Superior temporal gyrus (tissue), 1 donor: ENCODE data around the gene ACYP2.
"Not testable (repeated sequence)": the region's sequence is repeated elsewhere in the genome, so short reads cannot be mapped to it uniquely, and the experiment has no call there.

Source experiments
- DNase-seq: peaks from one replicate; pipeline ENCODE4 v3.0.0-alpha.2; 2016; ENCODE audit errors: extremely low spot score

Gene ACYP2

GRCh38 chr2:54224997-54225396 is 109.6 kb downstream of the ACYP2 start:
- DNase-seq = no peak

GRCh38 chr2:54226260-54226659 is 110.8 kb downstream of the ACYP2 start:
- DNase-seq = peak; percentile 77

GRCh38 chr2:54227798-54228197 is 112.4 kb downstream of the ACYP2 start:
- no peak for DNase-seq

GRCh38 chr2:54228945-54229344 is 113.5 kb downstream of the ACYP2 start:
- DNase-seq = no peak

DNA sequence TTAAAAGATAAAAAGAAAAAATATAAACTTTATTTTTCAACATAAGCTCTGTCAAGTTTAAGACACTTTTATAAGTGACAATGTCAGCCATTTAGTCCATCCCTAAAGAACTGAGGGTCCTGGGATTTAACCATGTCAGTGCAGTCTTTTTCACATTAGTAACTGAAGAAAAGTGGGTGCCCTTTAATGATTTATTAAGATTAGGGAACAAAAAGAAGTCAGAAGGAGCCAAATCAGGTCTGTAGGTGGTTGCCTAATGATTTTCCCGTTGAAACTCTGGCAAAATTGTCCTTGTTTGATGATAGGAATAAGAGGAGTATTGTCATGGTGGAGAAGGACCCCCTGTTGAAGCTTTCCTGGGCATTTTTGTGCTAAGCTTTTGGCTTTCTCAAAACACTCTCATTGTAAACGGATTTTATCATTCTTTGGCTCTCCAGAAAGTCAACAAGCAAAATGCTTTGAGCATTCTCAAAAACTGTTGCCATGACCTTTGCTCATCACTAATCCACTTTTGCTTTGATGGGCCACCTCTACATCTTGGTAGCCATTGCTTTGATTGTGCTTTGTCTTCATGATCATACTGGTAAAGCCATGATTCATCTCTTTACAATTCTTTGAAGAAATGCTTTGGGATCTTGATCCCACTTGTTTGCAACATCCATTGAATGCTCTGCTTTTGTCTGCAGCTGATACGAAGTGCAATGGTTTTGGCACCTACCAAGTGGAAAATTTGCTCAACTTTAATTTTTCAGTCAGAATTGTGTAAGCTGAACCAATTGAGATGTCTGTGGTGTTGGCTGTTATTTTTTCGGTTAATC is 118.6 kb downstream of the ACYP2 start:
- no peak for DNase-seq

DNA sequence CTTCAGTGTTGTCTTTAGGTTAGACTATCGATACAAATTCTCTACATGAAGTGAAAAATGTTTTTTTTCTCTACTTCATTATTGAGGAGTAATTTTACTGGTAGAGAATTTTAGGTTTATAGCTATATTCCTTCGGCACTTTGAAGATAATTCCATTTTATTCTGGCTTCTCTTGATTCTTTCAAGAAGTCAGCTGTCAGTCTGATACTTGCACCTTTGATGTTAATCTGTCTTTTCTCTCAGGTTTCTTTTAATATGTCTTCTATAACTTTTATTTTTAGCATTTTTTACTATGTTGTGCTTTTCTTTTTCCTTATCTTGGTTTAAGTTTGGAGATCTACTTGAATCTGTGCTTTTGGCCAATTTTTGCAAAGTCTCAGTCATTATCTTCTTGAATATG is 122.0 kb downstream of the ACYP2 start:
- DNase-seq = no peak

DNA sequence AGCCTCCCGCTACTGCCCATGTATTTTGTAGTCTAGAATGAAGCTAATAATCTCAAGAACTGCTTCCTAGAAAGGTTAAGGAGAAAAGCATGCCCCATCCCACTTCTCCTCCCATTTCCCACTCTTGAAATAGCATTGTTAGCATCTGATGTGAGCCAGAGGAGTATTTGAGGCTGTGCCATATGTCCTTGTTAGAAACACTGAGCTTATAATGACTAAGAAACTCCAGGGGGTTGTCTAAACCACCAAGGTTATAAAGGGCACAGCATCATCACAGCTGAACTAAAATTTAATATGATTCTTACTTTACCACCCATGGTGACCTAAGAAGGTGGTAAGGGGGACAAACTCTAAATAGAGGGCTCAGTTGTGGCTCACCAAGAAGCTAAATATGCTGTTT is 124.0 kb downstream of the ACYP2 start:
- DNase-seq = no peak

DNA sequence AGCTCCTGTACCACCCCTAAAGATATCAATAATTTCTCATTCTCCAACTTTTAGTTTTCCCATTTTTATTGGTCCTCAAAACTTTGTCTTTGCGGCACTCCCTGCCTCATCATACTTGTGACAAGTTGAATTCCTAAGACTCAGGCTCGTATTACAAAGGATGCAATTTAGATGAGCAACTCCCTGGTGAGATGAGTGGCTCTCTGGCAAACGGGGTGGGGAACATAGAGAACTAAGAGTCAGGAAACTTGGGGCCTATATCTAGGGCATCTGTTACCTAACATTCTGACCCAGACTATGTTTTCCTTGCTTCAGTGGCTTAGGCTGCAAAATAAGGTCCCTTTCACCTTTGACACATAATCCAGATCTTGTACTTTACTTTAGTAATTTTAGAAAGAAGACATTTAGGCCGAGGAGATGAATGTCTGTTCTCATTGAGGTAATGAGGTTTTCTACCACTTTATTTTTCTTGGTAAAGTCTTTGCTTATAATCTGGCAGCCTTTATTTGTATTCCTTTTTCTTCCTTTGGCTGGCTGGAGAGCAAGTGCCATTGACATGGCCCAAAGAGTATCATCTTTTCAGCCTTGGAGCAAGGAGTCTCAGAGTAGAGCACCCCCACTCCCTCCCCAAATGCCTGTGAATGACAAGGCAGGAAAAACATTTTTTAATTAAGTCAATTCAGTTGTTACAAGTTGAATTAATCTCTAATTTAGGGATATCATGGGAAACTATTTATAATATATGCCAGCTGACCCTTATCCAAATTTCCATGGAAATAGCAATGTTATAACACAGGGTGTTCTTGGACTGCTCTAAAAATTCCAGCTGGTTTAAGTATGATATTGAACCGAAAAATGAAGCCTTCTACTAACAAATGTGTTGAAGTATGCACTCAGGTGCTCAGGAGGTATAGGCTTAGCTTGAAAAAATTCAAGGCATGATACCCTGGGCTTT is 125.4 kb downstream of the ACYP2 start:
- no peak for DNase-seq

GRCh38 chr2:54247115-54247514 is 131.7 kb downstream of the ACYP2 start:
- DNase-seq = no peak

DNA sequence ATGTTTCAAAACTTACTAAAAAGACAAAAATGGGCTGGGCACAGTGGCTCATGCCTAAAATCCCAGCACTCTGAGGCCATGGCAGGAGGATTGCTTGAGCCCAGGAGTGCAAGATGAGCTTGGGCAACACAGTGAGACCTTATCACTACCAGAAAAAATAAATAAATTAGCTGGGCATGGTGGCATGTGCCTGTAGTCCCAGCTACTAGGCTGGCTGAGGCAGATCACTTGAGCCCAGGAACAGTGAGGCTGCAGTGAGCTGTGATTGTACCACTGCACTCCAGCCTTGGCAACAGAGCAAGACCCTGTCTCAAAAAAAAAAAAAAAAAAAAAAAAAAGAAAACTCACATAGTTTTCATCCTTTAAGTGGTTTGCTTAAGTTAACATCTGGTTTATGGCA is 134.2 kb downstream of the ACYP2 start:
- no peak for DNase-seq

- no peak for DNase-seq
Observed at GRCh38 chr2:54254180-54254579, 138.8 kb downstream of the ACYP2 start.

DNA sequence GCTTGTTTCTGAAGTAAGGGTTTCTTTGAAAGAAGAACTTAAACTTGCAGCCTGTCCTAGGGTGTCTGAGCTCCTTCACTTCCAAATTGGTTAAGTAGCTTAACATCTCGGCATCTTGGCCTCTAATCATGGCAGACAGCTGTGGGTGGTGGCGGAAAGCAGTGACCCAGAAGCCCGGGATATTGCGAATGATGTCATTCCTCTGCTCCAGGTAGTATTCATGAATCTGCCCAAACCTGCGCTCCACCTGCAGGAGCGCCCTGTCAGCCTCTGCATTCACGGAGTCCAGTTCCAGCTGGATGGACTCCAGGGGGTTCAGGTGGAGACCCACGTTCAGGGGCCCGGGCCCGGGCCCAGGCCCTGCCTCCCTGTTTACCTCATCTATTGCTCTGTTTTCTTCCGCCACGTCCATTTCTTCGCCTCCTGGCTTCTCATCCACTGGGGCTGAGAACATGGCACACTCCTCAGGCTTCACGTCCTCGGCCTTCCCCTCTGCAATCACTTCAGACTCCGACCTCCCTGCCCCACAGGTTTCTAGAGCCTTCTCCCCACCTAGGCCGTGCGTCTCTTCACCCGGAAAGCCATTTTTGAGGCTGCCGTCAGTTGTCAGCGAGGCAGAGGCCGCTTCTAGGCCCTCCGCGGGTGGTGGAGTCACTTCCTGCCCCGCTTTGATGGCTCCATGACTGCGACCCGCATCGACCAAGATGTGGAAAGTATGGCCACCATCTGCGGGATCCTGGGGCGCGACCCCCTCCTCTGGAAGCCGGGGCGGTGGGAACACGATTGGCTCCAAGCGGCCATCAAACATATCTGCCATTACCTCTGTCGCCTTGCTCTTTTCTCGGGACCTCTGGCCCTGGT is 140.0 kb downstream of the ACYP2 start:
- DNase-seq = no peak

DNA sequence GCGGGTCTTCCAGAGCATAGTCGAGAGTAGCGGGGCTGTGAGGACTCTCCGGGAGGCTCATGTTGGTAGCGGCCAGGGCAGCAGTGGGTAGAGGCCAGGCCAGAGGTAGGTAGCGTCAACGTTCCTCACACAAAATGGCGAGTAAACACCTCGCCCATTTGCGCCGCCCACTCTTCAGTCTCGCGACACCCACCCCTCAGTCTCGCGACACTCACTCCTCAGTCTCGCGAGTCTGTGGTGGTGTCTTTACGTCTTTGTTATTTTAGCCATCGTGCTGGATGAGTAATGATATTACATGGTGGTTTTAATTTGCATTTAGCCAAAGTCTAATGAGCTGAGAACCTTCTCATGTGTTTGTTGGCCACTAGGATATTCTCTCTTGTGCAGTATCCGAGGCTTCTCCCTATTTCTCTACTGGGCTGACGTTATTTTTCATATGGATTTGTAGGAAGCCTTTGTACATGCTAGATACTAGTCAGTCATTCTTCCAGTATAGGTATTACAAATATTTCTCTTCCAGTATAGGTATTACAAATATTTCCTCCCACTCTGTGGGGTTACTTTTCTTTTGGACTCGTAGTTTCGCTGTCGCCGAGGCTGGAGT is 140.8 kb downstream of the ACYP2 start, which contains the start of gene TSPYL6:
Gene TSPYL6 (minus strand): TSS at position 139 of the 604 bp plus-strand sequence. CDS start 78 bp downstream, at position 61.
- no peak for DNase-seq

DNA sequence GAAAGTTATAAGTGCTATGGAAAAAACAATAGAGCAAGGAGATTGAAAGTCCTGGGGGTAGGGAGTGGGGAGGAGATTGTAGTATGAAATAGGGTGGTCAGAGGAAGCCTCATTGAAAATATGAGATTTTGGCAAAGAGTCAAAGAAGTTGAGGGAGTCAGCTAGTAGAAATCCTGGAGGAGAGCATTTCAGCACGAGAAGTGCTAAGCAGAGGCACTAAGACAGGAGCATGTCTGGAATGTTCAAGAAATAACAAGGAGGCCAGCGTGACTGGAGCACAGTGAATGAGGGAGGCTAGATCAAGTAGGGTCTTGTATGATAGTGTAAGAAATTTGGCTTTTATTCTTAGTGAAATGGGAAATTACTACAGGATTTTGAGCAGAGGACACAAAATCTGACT is 142.8 kb downstream of the ACYP2 start:
- no peak for DNase-seq

GRCh38 chr2:54259413-54260240 is 144.2 kb downstream of the ACYP2 start:
- no peak for DNase-seq

- DNase-seq = no peak
Observed at GRCh38 chr2:54260241-54260595, 144.8 kb downstream of the ACYP2 start.

GRCh38 chr2:54261537-54261936 is 146.1 kb downstream of the ACYP2 start:
- DNase-seq = no peak

DNA sequence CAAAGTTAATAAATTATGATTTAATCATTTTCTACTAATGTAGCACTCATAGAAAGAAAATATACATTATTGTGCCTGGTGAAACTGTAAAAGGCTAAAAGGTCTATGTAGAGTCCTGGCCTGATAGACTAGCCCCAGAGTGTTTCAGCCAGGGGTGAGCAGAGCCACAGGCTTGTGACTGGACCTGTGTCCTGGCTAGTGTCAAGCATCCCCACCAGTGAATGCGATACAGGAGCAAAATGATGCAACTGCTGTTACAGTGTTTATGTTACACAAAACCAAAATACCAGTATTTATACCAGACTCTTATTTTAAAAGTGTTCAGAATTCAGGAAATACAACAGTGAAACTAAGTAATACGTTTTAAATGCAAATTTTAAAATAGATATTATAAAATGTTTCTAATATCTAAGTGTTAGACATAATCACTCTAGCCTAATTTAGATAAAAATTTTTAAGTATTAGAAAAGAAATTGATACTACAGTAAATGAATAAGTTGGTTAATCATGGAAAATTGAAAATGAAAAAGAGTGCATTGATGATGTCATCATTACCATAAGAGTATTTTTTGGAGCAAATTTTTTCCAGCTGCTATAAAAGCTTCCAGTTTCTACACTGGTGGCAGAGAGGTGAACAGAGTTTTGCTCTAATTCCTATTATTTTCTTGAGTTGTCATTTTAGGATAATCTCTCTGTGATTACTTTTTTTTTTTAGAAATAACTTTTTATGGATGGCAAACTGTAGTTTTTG is 146.8 kb downstream of the ACYP2 start:
- no peak for DNase-seq

GRCh38 chr2:54265081-54265480 is 149.7 kb downstream of the ACYP2 start:
- not testable (repeated sequence) for DNase-seq

- DNase-seq = no peak
Observed at GRCh38 chr2:54267577-54267976, 152.2 kb downstream of the ACYP2 start.
